SK-N-SH (cell line): ENCODE data around the gene GFI1B. TPM values are rescaled to one million over a fixed set of nuclear protein-coding genes. Genes with fewer than 3 reads are reported as not detected.

ENCODE experiments used
- CTCF ChIA-PET: fragments of 300-600, 350-600 bp; formaldehyde crosslinking; extraction: SDS; loops from one replicate; lab custom pipeline; 2021; lab: Yijun Ruan, JAX
- POLR2A ChIA-PET: fragments of 350-600 bp; sonication (Branson Sonifier 250); formaldehyde crosslinking; extraction: SDS; loops from one replicate; lab custom pipeline; 2020; ENCODE audit warnings: antibody characterized with exemption, inconsistent platforms; lab: Yijun Ruan, JAX
- DNase-seq: peaks from one replicate; pipeline ENCODE4 v3.0.0; 2012
- H2AFZ ChIP-seq: fragments of 200-600 bp; sonication (generic); 2 replicates; pipeline ENCODE4 v1.8.1; 2016; ENCODE audit warnings: antibody characterized with exemption, mild to moderate bottlenecking, low read depth
- H3F3A ChIP-seq: fragments of 200-600 bp; sonication (generic); replicated peaks from 2 replicates; pipeline ENCODE3; 2016; ENCODE audit warnings: antibody characterized with exemption, mild to moderate bottlenecking; ENCODE audit not compliant: insufficient read depth
- H3K27ac ChIP-seq, 2 experiments: fragments of 200-500 bp in 1 of 2; fragments of 200-600 bp in 1 of 2; sonication (Bioruptor generic) in 1 of 2; sonication (generic), shearing (Covaris generic) in 1 of 2; 2 replicates each; pipeline versions ENCODE4 v1.5.1 to v1.6.1; 2014 to 2016; ENCODE audit warnings: low read depth in 2 of 2, inconsistent platforms in 1 of 2, low read length in 1 of 2, mild to moderate bottlenecking in 1 of 2, mixed read lengths in 1 of 2
- H3K27me3 ChIP-seq: fragments of 200-600 bp; sonication (generic), shearing (Covaris generic); 2 replicates; pipeline ENCODE4 v1.6.1; 2016; ENCODE audit warnings: mixed run types; ENCODE audit not compliant: insufficient read depth
- H3K36me3 ChIP-seq, 2 experiments: fragments of 200-500 bp in 1 of 2; fragments of 200-600 bp in 1 of 2; sonication (Bioruptor generic) in 1 of 2; sonication (generic) in 1 of 2; replicated peaks in 1 of 2; 2 replicates each; pipeline versions ENCODE3 to v1.5.1; 2014 to 2016; ENCODE audit warnings: low read length in 1 of 2, mild to moderate bottlenecking in 1 of 2; ENCODE audit not compliant: insufficient read depth in 2 of 2, control insufficient read depth in 1 of 2
- H3K4me1 ChIP-seq, 2 experiments: fragments of 200-500 bp in 1 of 2; fragments of 200-600 bp in 1 of 2; sonication (Bioruptor generic) in 1 of 2; sonication (generic), shearing (Covaris generic) in 1 of 2; 2 replicates each; pipeline versions ENCODE4 v1.5.1 to v1.6.1; 2014 to 2016; ENCODE audit warnings: low read depth in 1 of 2, low read length in 1 of 2, mixed run types in 1 of 2; ENCODE audit not compliant: insufficient read depth in 2 of 2, control insufficient read depth in 1 of 2
- H3K4me2 ChIP-seq: fragments of 200-600 bp; sonication (generic), shearing (Covaris generic); 2 replicates; pipeline ENCODE4 v1.6.1; 2017; ENCODE audit warnings: mixed run types
- H3K4me3 ChIP-seq, 2 experiments: fragments of 200-500 bp in 1 of 2; fragments of 200-600 bp in 1 of 2; sonication (Bioruptor generic) in 1 of 2; sonication (generic), shearing (Covaris generic) in 1 of 2; 2 replicates each; pipeline versions ENCODE4 v1.5.1 to v1.8.1; 2014 to 2016; ENCODE audit warnings: low read depth in 2 of 2, inconsistent platforms in 1 of 2, low read length in 1 of 2, mild to moderate bottlenecking in 1 of 2, mixed read lengths in 1 of 2, moderate library complexity in 1 of 2
- H3K79me2 ChIP-seq: fragments of 200-600 bp; sonication (generic); 2 replicates; pipeline ENCODE4 v1.8.1; 2017; ENCODE audit warnings: mild to moderate bottlenecking; ENCODE audit not compliant: insufficient read depth
- H3K9ac ChIP-seq: fragments of 200-600 bp; sonication (generic); 2 replicates; pipeline ENCODE4 v1.6.1; 2017; ENCODE audit warnings: mixed run types
- H3K9me2 ChIP-seq: fragments of 200-600 bp; sonication (generic); 2 replicates; pipeline ENCODE4 v1.6.1; 2017; ENCODE audit warnings: mixed run types
- H3K9me3 ChIP-seq: fragments of 200-600 bp; sonication (generic); 2 replicates; pipeline ENCODE4 v1.6.1; 2017; ENCODE audit warnings: mixed run types, mild to moderate bottlenecking, moderate library complexity
- H4K20me1 ChIP-seq: fragments of 200-600 bp; sonication (generic); 2 replicates; pipeline ENCODE4 v1.6.1; 2017; ENCODE audit warnings: mild to moderate bottlenecking, mixed run types; ENCODE audit not compliant: insufficient read depth
- ELF1 ChIP-seq: IDR thresholded peaks from 2 replicates; pipeline ENCODE4 v1.4.0; 2012
- EZH2phosphoT487 ChIP-seq: fragments of 200-600 bp; sonication (generic); IDR thresholded peaks from 2 replicates; pipeline ENCODE4 v1.6.1; 2017; ENCODE audit warnings: low read depth, mixed run types, mild to moderate bottlenecking, antibody characterized with exemption, moderate library complexity, borderline replicate concordance
- GATA2 ChIP-seq: sonication (generic); formaldehyde crosslinking; IDR thresholded peaks from 2 replicates; pipeline ENCODE4 v1.5.0; 2020; ENCODE audit warnings: mild to moderate bottlenecking, missing genetic modification reagents
- JUND ChIP-seq: IDR thresholded peaks from 2 replicates; pipeline ENCODE4 v1.4.0; 2012
- POLR2AphosphoS5 ChIP-seq: IDR thresholded peaks from 2 replicates; pipeline ENCODE4 v1.6.1; 2012; ENCODE audit warnings: low read depth, low read length
- RAD21 ChIP-seq: IDR thresholded peaks from 2 replicates; pipeline ENCODE4 v1.6.1; 2012; ENCODE audit warnings: mild to moderate bottlenecking, low read length
- RCOR1 ChIP-seq: fragments of 150-350 bp; IDR thresholded peaks from 2 replicates; pipeline ENCODE4 v1.6.1; 2017; ENCODE audit warnings: antibody characterized with exemption, low read length
- RXRA ChIP-seq: IDR thresholded peaks from 2 replicates; pipeline ENCODE4 v1.4.0; 2012; ENCODE audit warnings: low read depth, mild to moderate bottlenecking, borderline replicate concordance
- SMC3 ChIP-seq: IDR thresholded peaks from 2 replicates; pipeline ENCODE4 v1.6.1; 2012; ENCODE audit warnings: low read depth, low read length, improper control_type of control experiment
- TAF1 ChIP-seq: IDR thresholded peaks from 2 replicates; pipeline ENCODE4 v1.6.1; 2012; ENCODE audit warnings: low read depth, mild to moderate bottlenecking, low read length, moderate library complexity, borderline replicate concordance
- TEAD4 ChIP-seq: IDR thresholded peaks from 2 replicates; pipeline ENCODE4 v1.4.0; 2012; ENCODE audit warnings: mild to moderate bottlenecking, borderline replicate concordance; ENCODE audit not compliant: insufficient read depth
- USF1 ChIP-seq: IDR thresholded peaks from 2 replicates; pipeline ENCODE4 v1.4.0; 2012; ENCODE audit warnings: low read depth, borderline replicate concordance
- YY1 ChIP-seq: IDR thresholded peaks from 2 replicates; pipeline ENCODE4 v1.4.0; 2012; ENCODE audit warnings: low read depth, mild to moderate bottlenecking
- WGBS: methylation state at CpG from one replicate; pipeline ENCODE4 v1.1.6; 2017; ENCODE audit warnings: low lambda C conversion rate; 5-methylcytosine and 5-hydroxymethylcytosine counted together
- polyA plus RNA-seq, 3 experiments: library from polyadenylated mRNA; depleted of rRNA; stranded (reverse); fragments of >200 nt; gene quantifications; 2 replicates each; pipeline ENCODE4 v1.2.3, GENCODE V29; 2012
- TF ChIP-seq, protein P1 (sequence below): IDR thresholded peaks from 2 replicates; pipeline ENCODE4 v1.4.0; 2012; ENCODE audit warnings: low read depth
- TF ChIP-seq, protein P2 (sequence below): fragments of 150-350 bp; IDR thresholded peaks from 2 replicates; pipeline ENCODE4 v1.6.1; 2016; ENCODE audit warnings: mild to moderate bottlenecking, low read depth, low read length
- TF ChIP-seq, protein P3 (sequence below): IDR thresholded peaks from 2 replicates; pipeline ENCODE4 v1.6.1; 2012; ENCODE audit warnings: mild to moderate bottlenecking, low read depth, low read length, moderate library complexity
- TF ChIP-seq, protein P4 (sequence below): fragments of 150-350 bp; IDR thresholded peaks from 2 replicates; pipeline ENCODE4 v1.6.1; 2017; ENCODE audit warnings: antibody characterized with exemption, low read length, low read depth, borderline replicate concordance

The GFI1B gene
- polyA plus RNA-seq, 1 of the 3 experiments (the other 2 are of a cell fraction): not detected

DNA sequence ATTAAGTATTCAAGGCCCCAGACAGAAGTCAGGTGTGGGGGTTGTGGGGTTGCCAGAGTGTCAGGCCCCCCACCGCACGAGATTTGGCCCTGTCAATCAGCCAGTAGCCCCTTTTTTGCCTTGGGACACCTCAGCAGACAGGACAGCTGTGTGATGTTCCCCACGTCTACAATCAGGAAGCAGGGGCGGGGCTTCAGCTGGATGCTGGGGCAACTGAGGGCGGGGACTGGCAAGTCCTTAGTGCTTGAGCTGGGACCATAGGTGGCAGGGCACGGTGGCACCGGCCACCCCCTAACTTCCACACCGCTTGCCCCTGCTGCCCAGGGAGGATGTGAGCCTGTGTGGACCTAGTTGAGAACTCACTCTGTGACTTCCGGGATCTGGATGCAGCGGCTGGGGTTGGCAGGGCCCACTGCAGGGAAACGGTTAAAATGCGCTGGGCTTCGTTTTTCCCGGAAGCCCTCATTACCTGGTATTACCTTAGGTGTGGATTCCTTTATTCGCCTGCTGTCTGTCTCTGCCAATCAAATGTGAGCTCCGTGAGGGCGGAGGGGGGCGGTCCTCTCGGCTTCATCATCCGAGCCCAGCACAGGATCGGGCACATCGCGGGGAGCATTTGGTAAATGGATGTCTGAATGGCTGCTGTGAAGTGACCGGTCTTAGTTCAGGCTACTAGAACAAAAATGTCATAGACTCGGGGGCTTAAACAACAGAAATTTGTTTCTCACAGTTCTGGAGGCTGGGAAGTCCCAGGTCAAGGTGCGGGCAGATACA, 44.8 kb downstream of the GFI1B start (continued):
- no peak for TF ChIP-seq USF1
- TF ChIP-seq POLR2AphosphoS5: no peak

DNA sequence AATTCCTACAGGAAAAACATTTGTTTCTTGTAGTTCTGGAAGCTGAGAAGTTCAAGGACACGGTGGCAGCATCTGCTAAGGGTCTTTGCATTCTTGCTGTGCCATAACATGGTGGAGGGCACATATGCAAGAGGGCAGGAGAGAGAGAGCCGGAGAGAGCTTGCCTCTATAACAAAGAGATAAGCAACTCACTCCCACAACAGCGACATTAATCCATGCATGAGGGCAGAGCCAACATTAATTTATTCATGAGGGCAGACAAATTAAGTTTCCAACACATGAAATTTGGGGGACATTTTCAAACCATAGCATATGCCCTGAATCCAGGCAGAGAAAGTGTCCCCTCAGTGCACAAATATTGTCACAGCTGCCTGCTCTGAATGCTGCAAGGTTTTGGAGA, 47.9 kb downstream of the GFI1B start:
- H3K9ac ChIP-seq: no peak overlapping the region
- no peak for TF ChIP-seq RXRA
- no peak for TF ChIP-seq JUND
- TF ChIP-seq, protein P1, sequence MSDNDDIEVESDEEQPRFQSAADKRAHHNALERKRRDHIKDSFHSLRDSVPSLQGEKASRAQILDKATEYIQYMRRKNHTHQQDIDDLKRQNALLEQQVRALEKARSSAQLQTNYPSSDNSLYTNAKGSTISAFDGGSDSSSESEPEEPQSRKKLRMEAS: no peak
- TF ChIP-seq, protein P2, sequence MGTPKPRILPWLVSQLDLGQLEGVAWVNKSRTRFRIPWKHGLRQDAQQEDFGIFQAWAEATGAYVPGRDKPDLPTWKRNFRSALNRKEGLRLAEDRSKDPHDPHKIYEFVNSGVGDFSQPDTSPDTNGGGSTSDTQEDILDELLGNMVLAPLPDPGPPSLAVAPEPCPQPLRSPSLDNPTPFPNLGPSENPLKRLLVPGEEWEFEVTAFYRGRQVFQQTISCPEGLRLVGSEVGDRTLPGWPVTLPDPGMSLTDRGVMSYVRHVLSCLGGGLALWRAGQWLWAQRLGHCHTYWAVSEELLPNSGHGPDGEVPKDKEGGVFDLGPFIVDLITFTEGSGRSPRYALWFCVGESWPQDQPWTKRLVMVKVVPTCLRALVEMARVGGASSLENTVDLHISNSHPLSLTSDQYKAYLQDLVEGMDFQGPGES: no peak
- TF ChIP-seq, protein P3, sequence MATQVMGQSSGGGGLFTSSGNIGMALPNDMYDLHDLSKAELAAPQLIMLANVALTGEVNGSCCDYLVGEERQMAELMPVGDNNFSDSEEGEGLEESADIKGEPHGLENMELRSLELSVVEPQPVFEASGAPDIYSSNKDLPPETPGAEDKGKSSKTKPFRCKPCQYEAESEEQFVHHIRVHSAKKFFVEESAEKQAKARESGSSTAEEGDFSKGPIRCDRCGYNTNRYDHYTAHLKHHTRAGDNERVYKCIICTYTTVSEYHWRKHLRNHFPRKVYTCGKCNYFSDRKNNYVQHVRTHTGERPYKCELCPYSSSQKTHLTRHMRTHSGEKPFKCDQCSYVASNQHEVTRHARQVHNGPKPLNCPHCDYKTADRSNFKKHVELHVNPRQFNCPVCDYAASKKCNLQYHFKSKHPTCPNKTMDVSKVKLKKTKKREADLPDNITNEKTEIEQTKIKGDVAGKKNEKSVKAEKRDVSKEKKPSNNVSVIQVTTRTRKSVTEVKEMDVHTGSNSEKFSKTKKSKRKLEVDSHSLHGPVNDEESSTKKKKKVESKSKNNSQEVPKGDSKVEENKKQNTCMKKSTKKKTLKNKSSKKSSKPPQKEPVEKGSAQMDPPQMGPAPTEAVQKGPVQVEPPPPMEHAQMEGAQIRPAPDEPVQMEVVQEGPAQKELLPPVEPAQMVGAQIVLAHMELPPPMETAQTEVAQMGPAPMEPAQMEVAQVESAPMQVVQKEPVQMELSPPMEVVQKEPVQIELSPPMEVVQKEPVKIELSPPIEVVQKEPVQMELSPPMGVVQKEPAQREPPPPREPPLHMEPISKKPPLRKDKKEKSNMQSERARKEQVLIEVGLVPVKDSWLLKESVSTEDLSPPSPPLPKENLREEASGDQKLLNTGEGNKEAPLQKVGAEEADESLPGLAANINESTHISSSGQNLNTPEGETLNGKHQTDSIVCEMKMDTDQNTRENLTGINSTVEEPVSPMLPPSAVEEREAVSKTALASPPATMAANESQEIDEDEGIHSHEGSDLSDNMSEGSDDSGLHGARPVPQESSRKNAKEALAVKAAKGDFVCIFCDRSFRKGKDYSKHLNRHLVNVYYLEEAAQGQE: no peak
- no peak for TF ChIP-seq YY1
- TF ChIP-seq SMC3: no peak
- no peak for TF ChIP-seq TAF1
- no peak for TF ChIP-seq EZH2phosphoT487
- TF ChIP-seq ELF1: no peak
- no peak for TF ChIP-seq RCOR1
- TF ChIP-seq, protein P4, sequence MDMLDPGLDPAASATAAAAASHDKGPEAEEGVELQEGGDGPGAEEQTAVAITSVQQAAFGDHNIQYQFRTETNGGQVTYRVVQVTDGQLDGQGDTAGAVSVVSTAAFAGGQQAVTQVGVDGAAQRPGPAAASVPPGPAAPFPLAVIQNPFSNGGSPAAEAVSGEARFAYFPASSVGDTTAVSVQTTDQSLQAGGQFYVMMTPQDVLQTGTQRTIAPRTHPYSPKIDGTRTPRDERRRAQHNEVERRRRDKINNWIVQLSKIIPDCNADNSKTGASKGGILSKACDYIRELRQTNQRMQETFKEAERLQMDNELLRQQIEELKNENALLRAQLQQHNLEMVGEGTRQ: no peak
- no peak for TF ChIP-seq RAD21
- no peak for TF ChIP-seq GATA2 (CRISPR knock-in tag)
- TF ChIP-seq TEAD4: no peak
- TF ChIP-seq, all 33 proteins: peak for 0
- no peaks in the 10 kb centered on the region for H3K27me3 ChIP-seq
- ChIA-PET CTCF (interaction anchor here (0.9 to 13.6 kb wide), 6 partner anchors 10 to 121 kb away, joined by 3 to 216 read pairs (median 4); no protein-coding TSS in a partner anchor), POLR2A (no interaction called here)
- H3K9me3 ChIP-seq: no peaks in the 10 kb centered on the region
- no peak overlapping the region for H3K27ac ChIP-seq
- no peak overlapping the region for H3K4me2 ChIP-seq
- no peaks in the 10 kb centered on the region for H3K9me2 ChIP-seq
- H3K36me3 ChIP-seq: no peaks in the 10 kb centered on the region
- no peaks in the 10 kb centered on the region for H4K20me1 ChIP-seq
- peaks cover 6% of the 10 kb centered on the region for H3F3A ChIP-seq
- no peak overlapping the region for H3K4me3 ChIP-seq
- no peak overlapping the region for H2AFZ ChIP-seq
- peaks cover 0 to 9% of the 10 kb centered on the region in 2 experiments; a peak in 1 of 4 replicates for H3K4me1 ChIP-seq
- H3K79me2 ChIP-seq: peaks cover 27% of the 10 kb centered on the region
- no peak for DNase-seq
- 41% methylated on average over 3 of the region's 3 CpGs for WGBS
